Gastrocnemius medialis (tissue), 4 donors: Measurements from ENCODE around the gene NOL4L.

ENCODE experiments used
- CTCF ChIP-seq, 5 experiments: fragments of 450-650 bp in 3 of 5; fragments of 200-600 bp in 2 of 5; sonication (generic) in 2 of 5; IDR thresholded peaks in 4 of 5; conservative IDR thresholded peaks in 1 of 5; 1 replicate in 4 of 5; 2 replicates in 1 of 5; pipeline ENCODE4 v1.5.1; 2016 to 2019; ENCODE audit warnings: antibody characterized with exemption in 5 of 5, mild to moderate bottlenecking in 3 of 5, moderate library complexity in 3 of 5
- POLR2A ChIP-seq, 2 donors: fragments of 450-650 bp; IDR thresholded peaks; one replicate each; pipeline ENCODE4 v1.6.1; 2017; ENCODE audit warnings: antibody characterized with exemption in 2 of 2, mild to moderate bottlenecking in 2 of 2, moderate library complexity in 2 of 2

- TF ChIP-seq CTCF (IDR thresholded peaks at IDR 0.05 in 4 of 5, conservative IDR thresholded peaks at IDR 0.05 in 1 of 5) (no peak), POLR2A (IDR thresholded peaks at IDR 0.05) (no peak)
These were observed 169.6 kb downstream of the NOL4L start for GRCh38 chr20:32415494-32415893.
